MM.1S (cell line): ENCODE measurements around the gene EVA1A.

ENCODE experiments used
- DNase-seq: peaks from one replicate; pipeline ENCODE4 v3.0.0-alpha.2; 2015
- H2AFZ ChIP-seq: fragments of 300-600 bp; sonication (generic); 2 replicates; pipeline ENCODE4 v1.6.0; 2016; ENCODE audit warnings: antibody characterized with exemption, low read length
- H3F3A ChIP-seq: fragments of 300-600 bp; sonication (generic); 2 replicates; pipeline ENCODE4 v1.6.1; 2016; ENCODE audit warnings: mild to moderate bottlenecking, antibody characterized with exemption, low read length, moderate library complexity, mixed read lengths; ENCODE audit not compliant: insufficient read depth
- H3K27ac ChIP-seq: fragments of 300-600 bp; sonication (generic); 2 replicates; pipeline ENCODE4 v1.5.1; 2016; ENCODE audit warnings: mild to moderate bottlenecking, low read length
- H3K27me3 ChIP-seq: fragments of 300-600 bp; sonication (generic); replicated peaks from 2 replicates; pipeline ENCODE4 v1.6.0; 2016; ENCODE audit warnings: low read length; ENCODE audit not compliant: insufficient read depth
- H3K36me3 ChIP-seq: fragments of 300-600 bp; sonication (generic); replicated peaks from 2 replicates; pipeline ENCODE4 v1.6.1; 2016; ENCODE audit warnings: mild to moderate bottlenecking, low read length, mixed read lengths; ENCODE audit not compliant: insufficient read depth
- H3K4me1 ChIP-seq: fragments of 300-600 bp; sonication (generic); 2 replicates; pipeline ENCODE4 v1.6.1; 2016; ENCODE audit warnings: low read length, mixed read lengths
- H3K4me2 ChIP-seq: fragments of 300-600 bp; sonication (generic); 2 replicates; pipeline ENCODE4 v1.6.0; 2016; ENCODE audit warnings: low read depth, low read length
- H3K4me3 ChIP-seq: fragments of 300-600 bp; sonication (generic); 2 replicates; pipeline ENCODE4 v1.5.1; 2016; ENCODE audit warnings: low read length, mixed read lengths
- H3K79me2 ChIP-seq: fragments of 300-600 bp; sonication (generic); 2 replicates; pipeline ENCODE4 v1.6.1; 2016; ENCODE audit warnings: mixed run types, low read length, mixed read lengths
- H3K9ac ChIP-seq: fragments of 300-600 bp; sonication (generic); 2 replicates; pipeline ENCODE4 v1.6.1; 2016; ENCODE audit warnings: low read length, mixed read lengths
- H3K9me2 ChIP-seq: fragments of 300-600 bp; sonication (generic); replicated peaks from 2 replicates; pipeline ENCODE4 v1.6.1; 2016; ENCODE audit warnings: mild to moderate bottlenecking, low read length, mixed read lengths; ENCODE audit not compliant: insufficient read depth
- H3K9me3 ChIP-seq: fragments of 300-600 bp; sonication (generic); replicated peaks from 2 replicates; pipeline ENCODE4 v1.6.1; 2016; ENCODE audit warnings: mild to moderate bottlenecking, low read length, mixed read lengths; ENCODE audit not compliant: insufficient read depth
- H4K20me1 ChIP-seq: fragments of 300-600 bp; sonication (generic); 2 replicates; pipeline ENCODE4 v1.6.1; 2016; ENCODE audit warnings: mild to moderate bottlenecking, low read length, moderate library complexity, mixed read lengths; ENCODE audit not compliant: insufficient read depth
- CTCF ChIP-seq: fragments of 300-600 bp; sonication (generic); IDR thresholded peaks from 2 replicates; pipeline ENCODE4 v1.5.1; 2016; ENCODE audit warnings: antibody characterized with exemption, low read length, mixed read lengths
- EZH2 ChIP-seq: fragments of 300-600 bp; sonication (generic); optimal IDR thresholded peaks from 2 replicates; pipeline ENCODE3; 2017; ENCODE audit warnings: low read depth, mild to moderate bottlenecking, antibody characterized with exemption, low read length, mixed read lengths
- EZH2phosphoT487 ChIP-seq: fragments of 300-600 bp; sonication (generic); IDR thresholded peaks from 2 replicates; pipeline ENCODE4 v1.6.1; 2018; ENCODE audit warnings: antibody characterized with exemption, low read length

The EVA1A gene

GRCh38 chr2:75459565-75460310, 101.0 kb downstream of the EVA1A start:
- H3K27me3 ChIP-seq: no peaks in the 10 kb centered on the region
- H4K20me1 ChIP-seq: no peaks in the 10 kb centered on the region
- no peaks in the 10 kb centered on the region for H3K9me3 ChIP-seq
- no peak overlapping the region for H3K9ac ChIP-seq
- TF ChIP-seq CTCF (no peak), EZH2 (no peak), EZH2phosphoT487 (no peak)
- no peaks in the 10 kb centered on the region for H3K36me3 ChIP-seq
- no peak overlapping the region for H2AFZ ChIP-seq
- no peak for DNase-seq
- H3K4me2 ChIP-seq: no peak overlapping the region
- H3K9me2 ChIP-seq: no peaks in the 10 kb centered on the region
- no peaks in the 10 kb centered on the region for H3F3A ChIP-seq
- H3K4me3 ChIP-seq: no peak overlapping the region
- no peak overlapping the region for H3K27ac ChIP-seq
- H3K4me1 ChIP-seq: no peaks in the 10 kb centered on the region
- H3K79me2 ChIP-seq: no peaks in the 10 kb centered on the region

GRCh38 chr2:75458201-75458600, 102.5 kb downstream of the EVA1A start:
- H3K9me3 ChIP-seq: no peaks in the 10 kb centered on the region
- H3K9ac ChIP-seq: no peak overlapping the region
- no peak overlapping the region for H3K27ac ChIP-seq
- no peaks in the 10 kb centered on the region for H4K20me1 ChIP-seq
- TF ChIP-seq CTCF: no peak
- TF ChIP-seq EZH2phosphoT487: no peak
- TF ChIP-seq EZH2: no peak
- no peaks in the 10 kb centered on the region for H3K36me3 ChIP-seq
- no peaks in the 10 kb centered on the region for H3K4me1 ChIP-seq
- DNase-seq: no peak
- H3K4me2 ChIP-seq: no peak overlapping the region
- H3F3A ChIP-seq: no peaks in the 10 kb centered on the region
- H3K79me2 ChIP-seq: no peaks in the 10 kb centered on the region
- no peaks in the 10 kb centered on the region for H3K27me3 ChIP-seq
- no peaks in the 10 kb centered on the region for H3K9me2 ChIP-seq
- no peak overlapping the region for H2AFZ ChIP-seq
- H3K4me3 ChIP-seq: no peak overlapping the region

- H3K9ac ChIP-seq: no peak overlapping the region
- H3K79me2 ChIP-seq: no peaks in the 10 kb centered on the region
- no peaks in the 10 kb centered on the region for H3F3A ChIP-seq
- TF ChIP-seq EZH2phosphoT487: no peak
- TF ChIP-seq CTCF: no peak
- TF ChIP-seq EZH2: no peak
- H4K20me1 ChIP-seq: no peaks in the 10 kb centered on the region
- H3K4me3 ChIP-seq: no peak overlapping the region
- no peak for DNase-seq
- no peaks in the 10 kb centered on the region for H3K9me2 ChIP-seq
- H3K27me3 ChIP-seq: no peaks in the 10 kb centered on the region
- no peak overlapping the region for H2AFZ ChIP-seq
- no peaks in the 10 kb centered on the region for H3K4me1 ChIP-seq
- no peaks in the 10 kb centered on the region for H3K9me3 ChIP-seq
- H3K4me2 ChIP-seq: no peak overlapping the region
- no peak overlapping the region for H3K27ac ChIP-seq
- no peaks in the 10 kb centered on the region for H3K36me3 ChIP-seq
Observed at GRCh38 chr2:75456825-75457224, 103.9 kb downstream of the EVA1A start.
